Effector memory CD4-positive, alpha-beta T cell (primary cell): ENCODE results near the gene ZCCHC3.

Experiments
- DNase-seq, 3 donors: peaks; one replicate each; pipeline ENCODE4 v3.0.0-alpha.2; 2020
- H3K27ac ChIP-seq: 2 replicates; pipeline ENCODE4 v1.7.0; 2013; ENCODE audit warnings: mild to moderate bottlenecking, low read length, moderate library complexity; ENCODE audit not compliant: insufficient read depth, poor library complexity, severe bottlenecking
- H3K27me3 ChIP-seq: replicated peaks from 2 replicates; pipeline ENCODE4 v1.7.0; 2013; ENCODE audit warnings: mild to moderate bottlenecking, low read length; ENCODE audit not compliant: insufficient read depth, control insufficient read depth, poor library complexity, severe bottlenecking
- H3K36me3 ChIP-seq: 2 replicates; pipeline ENCODE4 v1.7.0; 2013; ENCODE audit warnings: mild to moderate bottlenecking, low read length, moderate library complexity; ENCODE audit not compliant: control insufficient read depth, insufficient read depth
- H3K4me1 ChIP-seq: 2 replicates; pipeline ENCODE4 v1.7.0; 2013; ENCODE audit warnings: low read length, mild to moderate bottlenecking; ENCODE audit not compliant: control insufficient read depth, insufficient read depth, poor library complexity, severe bottlenecking
- H3K4me3 ChIP-seq: 2 replicates; pipeline ENCODE4 v1.7.0; 2013; ENCODE audit warnings: low read length, low read depth, mild to moderate bottlenecking; ENCODE audit not compliant: insufficient read depth, poor library complexity, severe bottlenecking
- H3K9me3 ChIP-seq: 2 replicates; pipeline ENCODE4 v1.7.0; 2013; ENCODE audit warnings: mild to moderate bottlenecking, low read length, moderate library complexity; ENCODE audit not compliant: control insufficient read depth

ZCCHC3 gene

DNA sequence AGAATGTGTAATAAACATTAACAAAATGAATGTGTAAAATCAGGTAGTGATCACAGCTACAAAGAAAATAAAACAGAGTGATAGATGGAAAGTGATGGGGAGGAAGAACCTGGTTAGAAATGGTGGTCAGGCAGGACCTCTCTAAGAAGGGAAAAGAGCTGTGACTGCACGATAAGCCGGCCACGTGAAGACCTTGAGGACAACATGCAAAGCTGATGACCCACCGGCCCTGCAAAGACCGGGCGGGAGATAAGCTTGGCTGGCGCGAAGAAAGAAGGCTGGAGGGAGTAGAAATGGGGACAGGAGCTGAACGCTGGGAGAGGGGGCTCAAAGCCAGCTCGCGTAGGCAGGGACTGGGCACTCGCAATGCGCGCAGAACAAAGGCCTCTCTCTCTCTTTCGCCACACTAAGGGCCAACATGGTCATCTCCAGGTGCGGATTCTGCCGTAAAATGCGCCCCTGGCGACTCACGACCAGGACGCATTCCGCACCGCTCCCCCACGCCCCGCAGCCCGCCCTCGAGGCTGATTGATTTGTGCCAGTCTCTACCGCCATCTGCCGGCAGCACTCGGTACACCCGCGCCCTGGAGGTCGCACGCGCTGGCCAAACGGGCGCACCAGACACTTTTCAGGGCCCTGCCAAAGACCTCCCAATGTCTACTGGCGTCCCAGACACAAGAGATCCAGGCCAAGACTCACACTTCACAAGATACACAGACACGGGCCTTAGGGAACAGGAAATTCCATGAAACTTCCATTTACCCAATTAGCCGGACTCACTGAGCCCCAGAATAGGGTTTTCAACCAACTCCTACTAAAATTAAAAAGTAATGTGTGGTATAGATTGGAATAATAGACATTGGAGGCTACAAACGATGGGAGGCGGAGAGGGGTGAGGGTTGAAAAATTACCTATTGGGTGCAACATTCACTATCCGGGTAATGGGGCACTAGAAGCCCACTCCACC lies 30.5 kb upstream of the ZCCHC3 start:
- Histone ChIP-seq H3K36me3 (no peaks in the 10 kb centered on the region), H3K27me3 (no peaks in the 10 kb centered on the region), H3K4me1 (peaks cover 8% of the 10 kb centered on the region), H3K27ac (no peak overlapping the region), H3K4me3 (peak overlapping the region; percentile 57), H3K9me3 (no peaks in the 10 kb centered on the region)
- DNase-seq: peak; percentile 63 to 80 (median 73)

DNA sequence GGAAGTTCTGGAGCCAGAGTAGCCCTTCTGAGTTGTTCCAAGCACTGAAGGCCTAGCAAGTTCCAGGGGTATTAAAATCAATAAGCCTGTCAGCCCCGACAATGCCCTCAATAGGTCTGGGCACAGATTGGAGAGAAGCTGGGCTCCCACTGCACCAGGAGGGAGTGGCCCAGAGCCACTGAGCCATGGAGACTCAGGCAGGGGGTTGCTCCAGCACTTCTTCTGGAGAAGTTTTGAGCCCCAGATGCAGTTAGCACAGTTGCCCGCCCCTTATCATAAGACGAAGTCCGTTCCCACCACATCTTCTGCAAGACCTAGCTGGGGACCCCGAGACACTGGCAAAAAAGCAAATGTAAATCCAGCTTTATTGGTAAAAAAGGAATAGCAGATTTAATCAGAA lies 26.9 kb upstream of the ZCCHC3 start:
- H3K4me3 ChIP-seq: no peak overlapping the region
- no peaks in the 10 kb centered on the region for H3K36me3 ChIP-seq
- H3K9me3 ChIP-seq: no peaks in the 10 kb centered on the region
- no peak overlapping the region for H3K27ac ChIP-seq
- H3K27me3 ChIP-seq: no peaks in the 10 kb centered on the region
- peaks cover 8% of the 10 kb centered on the region for H3K4me1 ChIP-seq
- DNase-seq: no peak

DNA sequence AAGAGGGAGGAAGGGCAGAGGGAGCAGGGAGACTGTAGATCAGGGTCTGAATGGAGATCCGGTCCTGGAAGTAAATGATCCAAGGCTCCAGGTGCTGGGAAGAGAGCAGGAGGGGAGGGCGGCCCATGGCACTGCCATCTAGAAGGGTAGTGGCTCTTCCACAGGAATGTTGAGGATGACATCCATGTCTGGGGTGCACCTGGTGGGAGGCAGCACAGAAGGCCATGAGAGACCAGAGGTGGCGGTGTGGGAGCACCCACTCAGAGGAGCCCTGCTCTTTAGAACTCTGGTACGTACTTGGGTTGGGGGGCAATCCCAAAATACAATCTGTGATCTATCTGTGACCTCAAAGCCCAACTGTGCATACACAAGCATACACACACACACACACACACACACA lies 26.3 kb upstream of the ZCCHC3 start:
- Histone ChIP-seq H3K36me3 (no peaks in the 10 kb centered on the region), H3K4me3 (no peak overlapping the region), H3K4me1 (peaks cover 8% of the 10 kb centered on the region), H3K27ac (no peak overlapping the region), H3K27me3 (no peaks in the 10 kb centered on the region), H3K9me3 (no peaks in the 10 kb centered on the region)
- no peak for DNase-seq

GRCh38 chr20:271528-271927 lies 25.8 kb upstream of the ZCCHC3 start:
- Histone ChIP-seq H3K4me1 (peaks cover 6% of the 10 kb centered on the region), H3K4me3 (no peak overlapping the region), H3K9me3 (no peaks in the 10 kb centered on the region), H3K27ac (no peak overlapping the region), H3K27me3 (no peaks in the 10 kb centered on the region), H3K36me3 (no peaks in the 10 kb centered on the region)
- no peak for DNase-seq

DNA sequence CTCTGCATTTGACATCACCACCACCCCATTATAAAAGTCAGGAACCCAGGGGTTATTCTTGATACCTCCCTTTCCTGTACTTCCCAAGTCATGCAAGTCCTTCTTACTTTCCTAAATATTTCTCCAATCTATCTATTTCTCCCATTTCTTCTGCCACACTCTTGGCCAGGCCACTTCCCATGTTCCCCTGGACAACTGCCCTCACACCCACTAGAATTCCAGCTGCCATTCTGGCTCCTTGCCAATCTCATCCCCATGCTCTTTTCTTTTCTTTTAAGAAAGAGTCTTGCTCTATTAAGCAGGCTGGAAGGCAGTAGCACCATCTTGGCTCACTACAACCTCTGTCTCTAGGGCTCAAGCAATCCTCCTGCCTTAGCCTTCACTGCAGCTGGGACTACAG lies 24.7 kb upstream of the ZCCHC3 start:
- no peaks in the 10 kb centered on the region for H3K36me3 ChIP-seq

GRCh38 chr20:273884-274283 lies 23.5 kb upstream of the ZCCHC3 start:
- no peaks in the 10 kb centered on the region for H3K9me3 ChIP-seq
- no peaks in the 10 kb centered on the region for H3K27me3 ChIP-seq
- H3K4me1 ChIP-seq: no peaks in the 10 kb centered on the region
- no peak overlapping the region for H3K27ac ChIP-seq
- no peak overlapping the region for H3K4me3 ChIP-seq
- H3K36me3 ChIP-seq: no peaks in the 10 kb centered on the region
- no peak for DNase-seq

More for the DNA sequence above, 24.7 kb upstream of the ZCCHC3 start:
- Histone ChIP-seq H3K27me3 (no peaks in the 10 kb centered on the region), H3K4me1 (no peaks in the 10 kb centered on the region), H3K9me3 (no peaks in the 10 kb centered on the region), H3K27ac (no peak overlapping the region), H3K4me3 (no peak overlapping the region)
- no peak for DNase-seq

DNA sequence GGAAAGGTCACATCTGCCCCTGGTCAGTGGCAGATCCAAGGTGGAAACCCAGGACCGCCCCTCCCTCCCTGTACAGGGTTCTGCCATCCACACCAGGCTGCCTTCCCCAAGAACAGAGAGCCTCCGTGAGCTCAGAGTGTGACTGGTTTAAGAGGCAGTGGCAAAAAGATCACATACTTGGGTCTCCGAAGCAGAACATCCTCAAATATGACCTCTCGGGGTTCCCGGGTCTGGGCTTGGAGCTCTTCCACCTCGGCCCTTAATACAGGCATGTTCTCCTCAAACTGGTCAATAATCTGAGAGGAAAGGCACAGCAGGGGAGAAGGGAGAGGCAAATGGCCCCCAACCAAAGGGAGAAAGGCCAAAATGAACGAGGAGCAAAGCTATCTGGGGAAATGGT lies 21.6 kb upstream of the ZCCHC3 start:
- H3K4me3 ChIP-seq: no peak overlapping the region
- H3K27ac ChIP-seq: no peak overlapping the region
- H3K36me3 ChIP-seq: no peaks in the 10 kb centered on the region
- no peaks in the 10 kb centered on the region for H3K27me3 ChIP-seq
- H3K4me1 ChIP-seq: no peaks in the 10 kb centered on the region
- DNase-seq: no peak
- H3K9me3 ChIP-seq: no peaks in the 10 kb centered on the region

GRCh38 chr20:276620-277495 lies 20.5 kb upstream of the ZCCHC3 start:
- Histone ChIP-seq H3K27me3 (no peaks in the 10 kb centered on the region), H3K27ac (no peak overlapping the region), H3K9me3 (no peaks in the 10 kb centered on the region), H3K36me3 (no peaks in the 10 kb centered on the region), H3K4me1 (no peaks in the 10 kb centered on the region), H3K4me3 (no peak overlapping the region)
- no peak for DNase-seq

DNA sequence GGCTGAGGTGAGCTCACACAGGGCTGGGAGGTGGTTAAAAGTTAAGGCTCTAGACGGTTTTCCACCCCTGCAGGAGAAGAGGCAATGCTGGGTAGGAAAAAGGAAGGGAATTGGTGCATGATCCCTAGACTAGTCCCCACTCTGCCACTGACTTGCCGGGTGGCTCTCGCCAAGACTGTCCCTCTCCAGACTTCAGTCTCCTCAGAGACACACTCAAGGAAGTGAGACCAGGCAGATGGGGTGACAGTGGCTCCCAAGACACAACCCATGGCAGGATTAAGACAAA lies 19.9 kb upstream of the ZCCHC3 start:
- Histone ChIP-seq H3K4me1 (no peaks in the 10 kb centered on the region), H3K4me3 (no peak overlapping the region), H3K9me3 (no peaks in the 10 kb centered on the region), H3K27me3 (no peaks in the 10 kb centered on the region), H3K36me3 (no peaks in the 10 kb centered on the region), H3K27ac (no peak overlapping the region)
- DNase-seq: no peak

- no peak for DNase-seq
- no peak overlapping the region for H3K27ac ChIP-seq
- H3K36me3 ChIP-seq: no peaks in the 10 kb centered on the region
- no peak overlapping the region for H3K4me3 ChIP-seq
- H3K27me3 ChIP-seq: no peaks in the 10 kb centered on the region
- H3K4me1 ChIP-seq: no peaks in the 10 kb centered on the region
- H3K9me3 ChIP-seq: no peaks in the 10 kb centered on the region
Observed at GRCh38 chr20:278181-278580, 19.2 kb upstream of the ZCCHC3 start.
